Measurements from ENCODE around the gene TAS2R40.
"Not testable (repeated sequence)": the region's sequence is repeated elsewhere in the genome, so short reads cannot be mapped to it uniquely, and the experiment has no call there.

The TAS2R40 gene

DNA sequence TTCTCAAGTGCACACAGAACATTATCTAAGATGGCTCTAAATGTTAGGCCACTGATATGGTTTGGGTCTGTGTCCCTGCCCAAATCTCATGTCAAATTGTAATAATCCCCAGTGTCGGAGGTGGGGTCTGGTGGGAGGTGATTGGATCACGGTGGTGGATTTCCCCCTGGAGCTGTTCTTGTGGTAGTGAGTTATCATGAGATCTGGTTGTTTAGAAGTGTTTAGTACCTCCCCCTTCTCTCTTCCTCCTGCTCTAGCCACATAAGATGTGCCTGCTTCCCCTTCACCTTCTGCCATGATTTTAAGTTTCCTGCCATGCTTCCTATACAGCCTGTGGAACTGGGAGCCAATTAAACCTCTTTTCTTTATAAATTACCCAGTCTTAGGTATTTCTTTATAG lies 30.2 kb downstream of the TAS2R40 start:
- no peak for DNase-seq

DNA sequence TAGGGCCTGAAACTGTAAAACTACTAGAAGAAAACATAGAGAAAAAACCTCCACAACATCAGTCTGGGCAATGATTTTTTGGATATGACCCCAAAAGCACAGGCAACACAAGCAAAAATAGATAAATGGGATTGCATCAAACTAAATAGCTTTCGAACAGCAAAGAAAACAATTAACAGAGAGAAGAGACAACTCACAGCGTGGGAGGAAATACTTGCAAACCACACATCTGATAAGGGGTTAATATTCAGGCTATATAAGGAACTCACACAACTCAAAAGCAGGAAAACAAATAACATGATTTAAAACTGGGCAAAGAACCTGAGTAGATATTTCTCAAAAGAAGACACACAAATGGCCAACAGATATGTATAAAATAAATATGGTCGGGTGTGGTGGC lies 33.7 kb downstream of the TAS2R40 start:
- DNase-seq = no peak

DNA sequence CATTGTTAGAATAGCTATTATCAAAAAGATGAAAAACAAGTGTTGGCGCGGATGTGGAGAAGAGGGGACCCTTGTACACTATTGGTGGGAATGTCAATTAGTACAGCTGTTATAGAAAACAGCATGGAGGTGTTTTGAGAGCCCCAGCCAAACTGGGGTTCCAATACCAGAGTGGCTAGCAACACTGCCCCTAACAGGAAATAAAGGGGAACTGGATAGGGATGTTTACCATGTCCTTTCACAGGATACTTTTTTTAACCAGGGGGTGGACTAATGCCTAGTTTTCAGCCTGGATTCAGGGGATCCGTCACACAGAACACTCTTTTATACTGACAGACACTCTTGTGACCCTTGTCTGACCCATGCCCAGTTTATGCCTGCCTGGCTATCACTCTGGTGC lies 34.5 kb downstream of the TAS2R40 start:
- DNase-seq = no peak

DNA sequence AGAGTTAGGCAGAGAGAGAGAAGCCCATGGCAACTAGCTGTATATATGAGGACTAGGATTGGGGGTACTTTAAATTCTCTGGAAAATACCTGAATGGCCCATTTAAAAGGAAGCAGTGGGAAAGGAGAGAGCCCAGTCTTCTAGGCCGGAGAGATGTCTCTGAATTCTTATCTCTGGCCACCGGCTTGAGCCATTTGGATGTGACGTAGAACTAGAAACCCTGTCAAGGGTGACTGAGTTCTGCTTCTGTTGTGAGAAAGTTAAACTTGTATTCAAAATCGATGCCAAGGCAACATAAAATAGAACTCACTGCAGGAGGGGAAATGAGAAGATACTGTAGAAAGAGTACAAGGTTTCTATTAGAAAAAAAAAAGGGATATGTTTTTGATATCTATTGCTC lies 35.1 kb downstream of the TAS2R40 start:
- DNase-seq = no peak

DNA sequence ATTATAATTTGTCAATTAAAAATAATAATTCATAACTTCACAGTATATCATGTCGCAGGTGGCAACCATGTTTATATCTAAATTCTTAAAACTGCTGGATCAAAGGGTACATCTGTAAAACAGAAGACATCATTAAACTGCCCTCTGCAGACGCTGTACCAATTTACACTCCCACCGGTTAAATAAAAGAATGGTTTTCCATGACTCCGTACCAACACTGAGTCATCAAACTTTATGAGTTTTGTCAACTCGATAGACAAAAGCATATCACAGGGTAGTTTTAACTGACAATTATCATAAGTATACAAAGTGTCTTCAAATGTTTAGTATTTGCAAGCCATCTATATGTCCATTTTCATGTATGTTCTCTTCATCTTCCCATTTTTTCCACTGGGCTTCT lies 35.7 kb downstream of the TAS2R40 start:
- no peak for DNase-seq

DNA sequence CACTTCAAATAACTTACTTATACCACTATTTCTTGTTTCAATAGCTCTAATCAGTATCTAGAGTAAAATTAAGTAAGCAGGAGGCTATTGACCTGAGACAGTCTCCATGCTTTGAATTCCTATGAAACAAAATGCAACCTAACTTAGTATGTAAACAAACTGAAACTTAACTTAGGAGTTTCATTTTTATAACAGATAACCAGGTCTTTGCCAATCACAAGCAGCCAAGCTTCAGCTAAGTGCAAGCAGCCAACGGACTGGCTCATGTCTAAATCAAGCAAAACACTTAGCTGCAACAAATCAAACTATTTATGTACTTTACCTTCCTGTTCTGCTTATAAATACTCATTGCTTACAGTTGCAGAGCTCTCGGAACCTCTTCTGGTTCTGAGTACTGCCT lies 37.0 kb downstream of the TAS2R40 start:
- no peak for DNase-seq

DNA sequence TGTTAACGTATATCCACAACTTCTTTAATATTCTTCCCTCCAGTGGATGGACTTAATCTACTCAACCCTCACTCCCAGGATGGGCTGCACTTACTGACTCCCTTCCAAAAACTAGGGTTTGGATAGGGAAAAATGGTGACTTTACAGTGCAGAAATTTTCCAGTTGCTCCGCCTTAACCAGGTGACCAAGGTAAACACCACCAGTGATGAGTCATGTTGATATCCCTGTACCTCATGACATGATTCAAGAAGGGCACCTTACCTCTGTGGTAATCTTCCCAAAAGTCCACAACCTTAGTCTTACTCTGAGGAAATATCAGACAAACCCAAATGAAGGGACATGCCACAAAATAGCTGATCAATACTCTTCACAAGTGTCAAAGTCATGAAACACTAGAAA lies 37.9 kb downstream of the TAS2R40 start:
- no peak for DNase-seq

DNA sequence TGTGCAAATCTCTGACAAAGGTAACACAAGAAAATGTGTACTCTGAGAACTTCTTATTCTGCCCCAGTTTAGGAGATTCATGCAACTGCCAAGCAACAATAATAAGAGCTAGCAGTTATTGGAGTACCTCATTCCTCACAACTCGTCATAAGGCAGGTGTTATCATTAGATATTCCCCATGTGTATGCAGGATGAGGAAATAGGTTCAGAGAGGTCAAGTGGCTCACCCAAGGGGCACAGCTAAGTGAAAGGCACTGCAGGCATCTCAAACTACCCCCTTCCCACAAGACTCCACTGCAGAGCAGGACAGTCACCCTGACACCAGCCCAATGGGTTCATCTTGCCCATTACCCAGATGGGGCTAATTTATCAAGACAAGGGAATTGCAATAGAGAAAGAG lies 40.1 kb downstream of the TAS2R40 start:
- DNase-seq = peak in 1 of 2 donors; percentile 16

DNA sequence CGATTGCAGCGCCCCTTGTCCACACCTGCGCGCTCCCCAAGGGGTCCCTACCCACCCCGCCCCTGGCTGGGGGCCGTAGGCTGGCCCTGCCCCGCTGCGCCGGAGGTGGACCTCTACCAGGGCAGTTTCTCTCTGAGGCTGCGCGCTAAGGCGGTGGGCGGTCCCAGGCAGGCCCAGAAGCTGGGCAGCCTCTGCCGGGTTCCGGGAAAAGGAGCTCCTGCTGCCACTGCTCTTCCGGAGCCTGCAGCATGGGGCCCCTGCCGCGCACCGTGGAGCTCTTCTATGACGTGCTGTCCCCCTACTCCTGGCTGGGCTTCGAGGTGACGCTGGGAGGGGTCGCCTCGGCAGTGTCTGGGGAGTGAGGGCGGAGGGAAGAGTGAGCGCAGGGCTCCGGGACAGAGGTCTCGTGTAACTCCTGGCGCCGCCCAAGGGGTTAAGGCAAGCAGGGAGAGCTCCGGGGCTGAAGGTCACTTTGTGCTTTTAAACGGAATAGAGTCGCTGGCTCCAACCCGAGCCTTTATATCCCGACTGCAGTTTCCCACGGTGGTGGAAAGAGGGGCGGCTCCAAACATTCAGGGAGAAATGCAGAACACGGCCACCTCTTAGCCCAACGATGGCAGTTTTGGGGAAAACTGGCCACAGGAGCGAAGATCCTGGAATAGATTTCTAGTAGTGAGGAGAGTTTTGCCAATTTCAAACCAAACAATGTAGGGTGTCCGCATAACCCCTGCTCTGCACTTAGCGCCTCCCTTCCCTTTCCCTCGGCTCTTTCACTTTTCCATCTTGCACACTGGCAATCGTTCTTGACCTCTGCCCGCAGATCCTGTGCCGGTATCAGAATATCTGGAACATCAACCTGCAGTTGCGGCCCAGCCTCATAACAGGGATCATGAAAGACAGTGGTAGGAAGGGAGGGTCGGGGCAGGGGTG lies 41.7 kb downstream of the TAS2R40 start, which contains the start of gene GSTK1:
Gene GSTK1 (plus strand): TSS at position 176 of the 930 bp plus-strand sequence. CDS start 73 bp downstream, at position 249.
- DNase-seq = peak; percentile 86

DNA sequence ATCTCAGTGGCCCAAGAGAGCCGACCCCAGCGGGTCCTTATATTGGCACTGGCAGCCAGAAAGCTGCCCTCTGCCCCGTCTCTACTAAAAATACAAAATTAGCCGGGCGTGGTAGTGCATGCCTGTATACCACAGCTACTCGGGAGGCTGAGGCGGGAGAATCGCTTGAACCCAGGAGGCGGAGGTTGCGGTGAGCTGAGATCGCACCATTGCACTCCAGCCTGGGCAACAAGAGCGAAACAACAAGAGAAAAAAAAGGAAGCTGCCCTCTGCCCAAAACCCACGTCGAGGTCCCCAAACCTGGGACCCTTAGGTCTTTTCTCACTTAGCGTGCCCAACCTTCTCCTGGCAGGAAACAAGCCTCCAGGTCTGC lies 42.3 kb downstream of the TAS2R40 start:
- DNase-seq = not testable (repeated sequence)

DNA sequence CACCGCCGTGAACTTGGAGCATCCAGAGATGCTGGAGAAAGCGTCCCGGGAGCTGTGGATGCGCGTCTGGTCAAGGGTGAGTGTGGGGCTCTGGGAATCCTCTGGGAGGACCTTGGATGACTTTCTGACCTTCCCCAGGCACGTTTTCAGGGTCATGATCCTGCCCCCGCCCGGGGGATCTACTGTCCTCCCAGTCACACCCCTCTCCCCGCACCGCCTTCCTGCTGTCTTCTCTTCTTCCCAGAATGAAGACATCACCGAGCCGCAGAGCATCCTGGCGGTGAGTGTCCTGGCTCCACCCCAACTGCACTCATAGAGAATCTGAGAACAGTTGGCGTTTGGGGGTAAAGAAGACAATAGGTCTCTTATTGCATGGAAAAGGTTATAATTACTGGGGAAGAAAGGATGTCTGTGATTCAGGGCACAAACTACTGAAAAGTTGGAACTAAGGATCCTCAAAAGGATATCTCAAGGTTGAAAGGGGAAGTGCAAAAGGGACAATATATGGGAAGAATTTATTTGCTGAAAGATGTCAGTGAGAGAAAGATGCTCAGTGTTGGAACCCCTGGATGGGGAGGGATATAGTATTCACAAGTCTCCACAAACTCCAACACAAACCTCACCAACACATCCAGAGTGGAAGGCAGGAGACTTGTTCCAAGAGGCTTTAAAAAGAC lies 43.3 kb downstream of the TAS2R40 start:
- peak; percentile 21 to 27 for DNase-seq

DNA sequence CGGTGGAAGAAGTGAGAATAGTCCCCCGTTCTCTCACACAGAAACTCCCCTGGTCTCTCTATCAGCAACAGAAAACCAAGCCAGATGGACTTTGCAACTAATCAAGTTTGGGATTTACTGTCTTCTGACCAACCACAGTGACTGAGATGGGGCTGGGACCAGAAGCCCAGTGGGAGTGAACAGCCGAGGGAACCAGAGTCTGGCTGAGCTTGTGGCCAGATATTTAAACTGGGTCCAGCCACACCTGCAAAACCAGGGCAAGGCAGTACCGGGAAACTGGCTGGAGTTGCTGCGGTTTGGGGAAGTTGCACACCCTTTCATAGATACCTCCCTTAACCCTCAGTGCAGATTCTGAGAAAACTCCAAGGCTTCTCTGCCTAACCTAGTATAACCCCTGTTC lies 47.4 kb downstream of the TAS2R40 start:
- DNase-seq = peak in 1 of 2 donors; percentile 15

DNA sequence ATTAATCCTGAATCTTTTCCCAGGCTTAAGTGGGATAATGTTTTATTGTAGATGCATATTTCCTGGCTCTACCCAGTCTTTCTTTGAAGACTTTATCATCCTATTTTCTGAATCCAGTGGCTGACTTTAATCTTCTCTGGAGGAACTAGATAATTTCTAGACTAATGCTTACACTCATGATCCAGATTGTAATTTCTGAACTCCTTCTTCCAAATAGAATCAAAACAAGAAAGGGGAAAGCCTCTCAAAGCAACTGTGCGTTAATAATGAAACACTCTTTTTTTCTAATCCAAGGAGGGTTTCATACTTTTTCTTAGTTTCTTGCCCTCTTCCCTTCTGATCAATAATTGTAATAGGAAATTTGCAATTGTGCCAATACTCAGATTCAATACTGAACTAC lies 49.4 kb downstream of the TAS2R40 start:
- no peak for DNase-seq

All from stimulated activated CD4-positive, alpha-beta T cell treated with anti-CD3 and anti-CD28 coated beads, Interleukin-2, amount 100 ng/mL, for 24 hours (primary cell).